GM18499 (cell line): ENCODE data around the gene RASGRF1.
A peak's percentile ranks its signal among the peaks of the same experiment; 100 is the strongest.

ENCODE experiments used
- ATAC-seq: cut with Tn5 transposase; IDR thresholded peaks from one replicate; pipeline ENCODE4 v1.9.1; 2021; ENCODE audit warnings: moderate number of reproducible peaks; ENCODE audit not compliant: insufficient read depth, unreplicated experiment

Gene RASGRF1

DNA sequence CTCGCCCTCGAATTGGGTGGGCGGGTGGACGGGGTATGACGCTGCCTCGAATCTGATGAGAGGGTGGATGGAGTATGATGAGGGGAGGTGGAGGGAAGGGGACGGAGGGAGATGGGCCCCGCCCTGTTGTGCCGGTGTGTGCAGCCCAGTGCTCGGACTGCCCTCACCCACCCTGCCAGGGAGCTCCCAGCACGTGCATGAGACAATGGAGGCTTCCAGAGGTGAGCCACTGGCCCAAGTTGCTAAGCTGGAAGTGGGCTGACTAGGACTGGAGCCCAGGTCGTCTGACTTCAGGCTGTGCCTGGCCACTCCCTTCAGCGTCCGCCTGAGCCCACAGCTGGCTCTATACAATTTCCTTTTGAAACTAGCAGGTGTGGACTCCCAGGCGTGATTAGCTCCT is 98.7 kb downstream of the RASGRF1 start:
- no peak for ATAC-seq

DNA sequence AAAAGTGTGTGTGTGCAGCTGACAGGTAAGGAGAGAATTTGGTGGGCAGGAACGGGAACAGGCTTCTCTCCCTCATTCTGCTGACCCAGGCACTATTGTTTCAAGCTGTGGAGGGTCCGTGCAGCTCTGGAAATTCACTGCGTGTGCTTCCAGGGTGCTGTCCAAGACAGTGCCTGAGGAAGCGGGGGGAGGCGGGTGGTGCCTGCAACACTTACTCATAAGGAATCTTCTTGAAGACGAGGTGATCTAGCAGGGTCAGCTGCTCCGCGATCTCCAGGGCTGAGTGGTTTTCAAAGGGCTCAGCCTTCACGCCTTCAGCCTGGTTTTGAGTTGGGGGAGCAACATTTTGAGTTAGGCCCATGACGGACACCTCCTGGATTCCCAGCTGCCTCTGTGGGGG is 99.1 kb downstream of the RASGRF1 start:
- ATAC-seq: no peak

DNA sequence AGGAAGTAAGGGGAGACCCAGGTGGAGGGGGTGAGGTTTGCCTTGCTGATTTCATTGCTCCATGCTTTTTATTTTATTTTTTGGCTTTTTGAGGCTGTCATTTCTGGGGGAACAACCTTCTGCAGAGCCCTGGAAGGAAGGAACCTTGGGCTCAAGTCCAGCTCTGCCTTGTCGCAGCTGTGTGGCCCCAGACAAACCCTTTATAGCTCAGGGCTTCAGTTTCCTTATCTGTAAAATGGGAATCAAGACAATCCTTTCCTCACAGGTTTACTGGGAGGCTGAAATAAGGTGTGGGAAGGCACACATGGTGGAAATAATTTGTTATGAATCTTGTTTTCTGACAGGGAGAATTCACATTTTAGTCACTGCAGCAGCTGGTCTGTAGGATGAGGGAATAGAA is 100.3 kb downstream of the RASGRF1 start:
- ATAC-seq: no peak

DNA sequence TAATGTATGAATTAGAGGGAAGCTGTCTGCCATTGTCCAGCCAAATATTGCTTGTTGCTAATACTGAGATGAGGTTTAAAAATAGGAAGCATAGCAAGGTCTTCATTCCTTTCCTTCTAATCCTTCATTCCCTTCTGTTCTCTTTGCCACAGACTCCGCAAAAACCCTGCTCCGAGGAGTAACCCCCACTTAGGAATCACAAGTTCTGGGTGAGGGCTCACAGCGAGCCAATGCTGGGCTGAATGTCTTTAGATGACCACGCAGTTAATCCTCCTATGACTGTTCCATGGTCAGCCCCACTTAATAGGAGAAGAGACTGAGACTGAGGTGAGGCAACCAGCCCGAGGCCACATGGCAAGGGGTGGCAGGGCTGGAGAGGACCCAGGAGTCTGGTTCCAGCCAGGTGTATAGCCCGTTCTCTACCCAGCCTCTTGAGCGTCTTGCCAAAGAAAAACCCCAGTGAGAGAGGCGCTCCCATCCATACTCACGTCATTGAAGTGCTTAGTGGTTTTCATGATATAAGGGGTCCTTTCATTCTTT is 100.8 kb downstream of the RASGRF1 start:
- ATAC-seq: no peak

DNA sequence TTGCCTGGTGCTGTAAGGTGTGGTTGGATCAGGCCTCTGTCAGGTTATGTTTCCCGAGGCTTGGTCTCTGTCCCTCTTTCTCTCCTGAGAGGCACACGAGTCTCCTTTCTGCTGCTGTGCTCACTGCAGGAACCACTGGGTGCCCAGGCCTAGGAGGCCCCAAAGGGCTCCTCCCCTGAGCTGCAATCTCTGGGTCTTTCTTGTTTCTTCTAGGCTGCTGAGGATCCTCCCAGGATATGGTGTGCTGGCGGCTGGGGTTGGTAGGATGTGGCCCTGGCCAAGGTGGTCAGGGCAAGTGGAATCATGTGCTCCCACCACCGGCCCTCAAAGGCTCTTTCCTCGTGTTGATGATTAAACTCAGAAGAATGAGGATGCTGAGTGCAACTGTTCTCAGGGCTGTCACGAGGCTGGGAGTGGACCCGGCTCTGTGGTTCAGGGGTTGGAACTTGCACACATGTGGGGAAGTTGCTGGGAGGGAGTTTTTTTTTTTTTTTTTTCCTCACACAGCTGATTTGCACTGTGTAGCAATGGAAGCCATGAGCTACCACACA is 102.1 kb downstream of the RASGRF1 start:
- no peak for ATAC-seq

DNA sequence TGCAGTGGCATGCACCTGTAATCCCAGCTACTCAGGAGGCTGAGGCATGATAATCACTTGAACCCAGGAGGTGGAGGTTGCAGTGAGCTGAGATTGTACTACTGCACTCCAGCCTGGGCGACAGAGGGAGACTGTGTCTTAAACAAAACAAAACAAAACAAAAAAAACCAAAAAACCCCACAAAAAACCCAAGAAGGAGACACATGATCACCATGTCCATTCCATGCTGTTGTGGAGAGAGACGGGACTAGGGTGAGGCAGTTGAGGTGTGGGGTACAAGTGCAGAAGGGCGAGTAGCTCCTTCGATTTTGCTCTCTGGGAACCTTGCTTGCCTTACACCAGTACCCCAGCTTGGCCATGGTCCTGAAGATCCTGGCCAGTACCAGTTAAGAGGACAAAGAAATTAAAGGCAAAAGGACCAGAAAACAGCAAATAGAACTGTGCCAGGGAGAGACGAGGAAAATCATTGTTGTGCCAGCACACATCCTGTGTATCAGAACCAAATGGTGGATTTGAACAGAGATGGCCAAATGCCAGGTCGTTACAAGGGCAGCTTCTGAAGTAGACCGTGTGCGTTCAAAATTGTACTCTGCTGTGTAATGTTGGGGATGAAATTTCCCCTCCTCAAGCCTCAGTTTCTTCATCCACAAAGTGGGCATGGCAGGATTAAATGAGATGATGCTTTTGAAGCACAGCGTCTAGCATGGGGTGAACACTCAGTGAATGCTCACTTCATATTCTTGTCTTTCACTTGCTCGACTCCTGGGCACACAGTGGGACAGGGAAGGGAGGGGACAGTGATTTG is 102.8 kb downstream of the RASGRF1 start:
- ATAC-seq: no peak

DNA sequence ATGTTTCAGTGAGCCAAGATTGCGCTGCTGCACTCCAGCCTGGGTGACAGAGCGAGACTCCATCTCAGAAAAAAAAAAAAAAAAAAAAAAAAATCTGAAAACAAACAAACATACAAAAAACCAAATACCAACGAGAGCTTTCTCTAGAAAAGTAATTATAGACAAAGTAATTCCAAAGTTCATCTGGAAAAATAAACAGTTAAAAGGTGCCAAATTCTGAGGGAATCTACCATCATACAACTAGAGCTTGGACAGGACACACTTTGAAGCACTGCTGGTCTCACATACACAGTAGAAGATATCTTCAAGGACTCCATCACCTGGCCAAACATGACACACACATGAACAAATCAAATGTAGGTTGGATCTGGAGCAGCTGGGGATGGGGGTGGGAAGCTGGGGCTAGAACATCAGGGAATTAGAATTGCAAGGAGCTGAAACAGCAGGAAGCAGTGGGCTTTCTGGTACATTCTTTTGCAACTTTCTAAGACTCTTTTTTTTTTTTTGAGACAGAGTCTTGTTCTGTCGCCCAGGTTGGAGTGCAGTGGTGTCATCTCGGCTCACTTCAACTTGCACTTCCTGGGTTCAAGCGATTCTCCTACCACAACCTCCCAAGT is 104.6 kb downstream of the RASGRF1 start:
- no peak for ATAC-seq

DNA sequence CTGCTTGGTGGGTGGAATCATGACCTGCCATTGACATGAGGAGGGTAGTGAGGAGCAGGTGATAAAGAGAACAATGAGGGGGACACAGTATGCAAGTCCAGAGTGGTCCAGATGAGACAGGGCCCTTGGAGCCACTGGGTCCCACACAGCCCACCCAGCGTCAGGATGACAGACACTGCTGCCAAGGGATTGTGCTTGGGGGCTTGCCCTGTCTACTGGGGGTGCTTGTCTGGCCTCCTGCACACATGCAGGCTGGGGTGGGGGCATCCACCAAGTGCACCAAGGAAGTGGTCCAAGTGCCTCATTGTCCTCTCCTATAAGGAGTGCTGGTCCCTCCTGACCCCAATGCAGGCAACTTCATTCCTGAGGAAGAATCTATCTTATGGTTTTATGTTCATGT is 106.5 kb downstream of the RASGRF1 start:
- ATAC-seq: no peak

DNA sequence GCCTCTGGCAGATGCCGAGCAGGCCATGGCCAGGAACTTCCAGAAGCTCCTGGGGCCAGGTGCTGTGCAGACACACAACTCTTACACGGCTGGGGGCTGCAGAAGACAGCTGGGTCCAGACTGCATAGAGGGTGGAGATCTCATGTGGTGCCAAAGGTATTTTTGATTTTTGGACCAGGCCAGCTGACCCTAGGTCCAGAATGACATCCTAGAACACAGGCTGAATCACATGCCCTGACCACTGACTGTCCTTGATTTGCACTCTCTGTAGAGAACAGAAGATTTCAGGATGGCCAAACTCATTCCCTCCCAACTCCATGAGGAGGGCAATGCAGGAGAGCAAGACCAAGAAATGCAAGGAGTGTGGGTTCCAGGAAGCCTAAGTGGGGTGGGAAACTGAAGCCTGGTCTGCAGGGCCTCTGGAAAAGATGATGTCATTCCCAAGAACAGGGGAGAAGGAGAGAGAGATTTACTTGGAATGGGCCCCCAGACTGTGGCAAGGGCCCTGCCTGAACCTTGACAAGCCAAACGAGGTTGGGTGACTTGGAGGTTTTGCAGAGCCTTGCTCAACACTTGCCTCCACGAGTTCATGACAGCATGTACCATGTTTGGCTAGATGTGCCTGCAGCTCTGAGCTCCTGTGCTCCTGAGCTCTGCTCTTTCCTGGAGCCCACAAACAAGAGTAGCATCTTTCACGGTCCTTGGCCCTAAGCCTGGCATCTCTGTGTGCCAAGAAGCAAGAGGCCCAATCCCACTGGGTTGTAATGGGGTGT is 107.2 kb downstream of the RASGRF1 start:
- ATAC-seq: no peak

DNA sequence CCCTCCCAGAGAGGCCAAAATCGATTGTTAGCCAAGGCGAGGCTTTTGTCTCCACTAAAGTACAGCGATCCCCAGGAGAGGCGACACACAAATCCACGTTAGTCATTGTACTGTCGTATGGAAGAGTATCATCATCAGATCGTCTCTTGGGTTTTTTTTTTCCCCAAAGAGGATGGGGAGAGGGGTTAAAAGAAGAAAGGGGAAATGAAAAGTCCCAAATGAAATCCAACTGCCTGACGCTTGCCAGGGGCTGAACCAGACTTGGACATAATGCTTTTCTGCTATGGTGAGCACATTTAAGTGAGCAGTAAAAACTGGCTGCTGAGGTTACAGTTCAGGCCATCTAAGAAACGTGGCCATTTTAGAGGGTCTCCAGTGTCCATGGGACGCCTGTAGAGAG is 107.8 kb downstream of the RASGRF1 start:
- ATAC-seq: no peak

DNA sequence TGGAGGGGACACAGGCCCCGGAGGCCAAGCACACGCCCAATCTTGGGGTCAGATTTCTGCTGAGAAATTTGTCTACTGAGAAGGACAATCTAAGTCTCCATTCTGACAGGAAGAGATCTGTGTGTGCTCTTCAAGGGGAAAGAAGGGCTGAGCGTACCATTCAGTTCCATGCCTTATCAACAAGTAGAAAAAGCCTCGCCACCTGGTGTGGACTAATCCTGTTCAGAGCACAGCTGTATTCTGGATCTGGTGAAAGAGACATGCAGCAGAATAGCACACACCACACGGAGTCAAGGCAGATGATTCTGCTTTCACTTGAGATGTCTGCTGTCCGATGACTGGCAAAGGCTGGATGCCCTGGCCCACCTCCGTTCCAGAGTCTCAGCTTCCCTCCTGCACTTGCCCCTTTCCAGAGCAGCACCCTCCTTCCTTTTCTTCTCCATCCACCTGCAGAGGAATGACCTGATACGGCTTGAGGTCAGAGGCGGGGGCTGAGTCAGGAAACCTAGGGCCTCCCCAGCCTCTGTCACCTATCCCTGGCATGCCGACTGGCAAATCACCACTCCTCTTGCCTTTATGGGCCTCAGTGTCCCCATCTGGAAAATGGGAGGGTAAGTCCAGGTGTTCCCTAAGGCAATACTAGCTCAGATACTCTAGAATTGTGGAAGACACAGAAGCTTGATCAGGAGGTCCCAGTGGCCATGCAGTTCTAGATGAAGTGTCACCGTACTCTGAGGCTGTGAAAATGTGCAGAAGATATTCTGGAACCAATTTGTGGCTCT is 108.9 kb downstream of the RASGRF1 start:
- no peak for ATAC-seq

DNA sequence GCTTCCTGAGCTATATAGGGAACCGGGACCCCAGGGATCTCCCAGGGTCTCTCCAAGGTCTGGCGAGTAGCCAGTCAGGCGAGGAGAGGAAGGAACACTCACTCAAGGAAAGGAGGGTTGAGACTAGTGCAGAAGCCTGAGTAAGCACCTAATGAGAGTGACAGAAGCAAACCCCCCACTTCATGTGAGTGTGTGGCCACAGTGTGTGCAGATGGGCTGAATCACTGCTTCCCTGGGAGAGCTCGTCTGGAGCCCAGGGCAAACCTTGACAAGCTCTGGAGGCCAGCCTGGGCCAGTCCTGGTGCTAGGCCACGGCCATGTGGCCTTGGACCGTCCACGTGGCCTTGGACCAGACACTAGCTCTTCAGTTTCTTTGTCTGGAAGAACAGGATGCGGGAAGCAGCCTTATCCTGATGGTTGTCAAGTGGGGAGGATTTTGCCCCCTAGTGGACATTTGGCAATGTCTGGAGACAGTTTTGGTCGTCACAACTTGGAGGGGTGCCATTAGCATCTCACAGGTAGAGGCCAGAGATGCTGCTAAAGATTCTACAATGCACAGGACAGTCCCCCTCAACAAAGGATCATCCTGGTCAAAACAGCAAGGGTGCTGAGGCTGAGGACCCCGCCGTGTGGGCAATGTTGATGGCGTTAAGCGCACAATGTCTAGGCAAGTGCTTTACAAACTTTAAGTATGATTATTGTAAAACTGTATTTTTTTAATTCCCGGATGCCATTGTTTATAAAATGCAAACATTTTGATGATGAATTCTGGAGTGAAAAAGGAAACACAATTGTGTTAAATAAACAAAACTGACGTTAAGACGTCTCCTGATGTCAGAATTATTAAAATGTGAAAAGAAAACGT is 110.9 kb downstream of the RASGRF1 start:
- ATAC-seq: no peak

DNA sequence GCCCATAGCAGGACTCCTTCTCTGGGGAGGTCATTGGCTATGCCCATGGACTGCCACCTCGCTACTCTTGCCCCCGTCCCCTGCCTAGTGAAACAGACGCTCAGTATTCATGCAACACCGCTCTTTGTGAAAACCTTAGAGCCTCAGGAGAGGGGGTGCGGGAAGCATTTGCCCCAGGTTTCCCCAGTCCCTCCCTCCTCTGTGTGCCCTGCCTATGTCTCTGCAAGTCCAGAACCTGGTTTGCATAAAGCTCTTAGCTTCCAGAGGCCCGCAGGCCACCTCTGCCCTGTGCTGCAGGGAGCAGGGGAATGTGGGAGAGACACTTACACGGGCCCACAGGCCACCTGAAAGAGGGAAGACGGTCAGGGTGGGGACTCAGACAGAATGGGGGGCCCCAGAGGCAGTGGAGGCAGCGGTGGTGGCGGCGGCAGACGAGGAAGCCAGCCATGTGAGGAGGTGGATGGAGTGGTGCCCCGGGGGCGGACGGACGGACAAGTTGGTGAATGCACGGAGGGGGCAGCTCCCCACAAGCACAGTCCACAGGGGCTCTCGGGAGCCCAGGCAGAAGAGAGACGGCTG is 111.9 kb downstream of the RASGRF1 start:
- no peak for ATAC-seq

DNA sequence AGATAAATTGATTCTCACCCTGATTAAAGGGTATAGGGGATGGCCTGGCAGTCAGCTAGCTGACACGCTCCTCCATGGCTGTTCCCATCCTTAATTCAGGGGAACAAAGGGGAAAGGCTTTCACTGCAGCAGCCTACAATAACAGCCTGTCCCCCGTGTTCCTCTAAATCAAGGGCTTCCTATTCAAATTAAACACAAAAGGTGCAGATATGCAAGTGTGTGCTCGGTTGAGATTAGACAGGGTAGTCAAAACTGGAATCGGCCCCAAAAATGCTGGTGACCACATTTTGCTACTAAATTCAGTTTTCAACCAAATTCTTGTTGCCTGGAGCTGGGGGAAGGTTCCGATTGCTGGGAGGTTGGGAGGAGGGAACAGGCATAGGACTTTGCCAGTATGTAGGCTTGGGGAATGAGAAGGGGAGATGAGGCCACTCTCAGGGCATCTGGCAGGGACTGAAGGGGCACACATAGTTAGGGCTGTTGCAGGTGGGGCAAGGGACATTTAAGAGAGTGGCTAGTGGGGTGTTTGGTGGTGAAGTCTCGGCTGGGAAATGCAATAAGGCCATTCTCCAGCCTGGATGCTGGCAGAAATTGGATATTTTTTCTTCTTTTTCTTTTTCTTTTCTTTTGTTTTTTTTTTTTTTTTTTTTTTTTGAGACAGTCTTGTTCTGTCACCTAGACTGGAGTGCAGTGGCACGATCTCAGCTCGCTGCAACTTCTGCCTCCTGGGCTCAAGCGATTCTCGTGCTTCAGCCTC is 112.8 kb downstream of the RASGRF1 start:
- peak; percentile 29 for ATAC-seq

DNA sequence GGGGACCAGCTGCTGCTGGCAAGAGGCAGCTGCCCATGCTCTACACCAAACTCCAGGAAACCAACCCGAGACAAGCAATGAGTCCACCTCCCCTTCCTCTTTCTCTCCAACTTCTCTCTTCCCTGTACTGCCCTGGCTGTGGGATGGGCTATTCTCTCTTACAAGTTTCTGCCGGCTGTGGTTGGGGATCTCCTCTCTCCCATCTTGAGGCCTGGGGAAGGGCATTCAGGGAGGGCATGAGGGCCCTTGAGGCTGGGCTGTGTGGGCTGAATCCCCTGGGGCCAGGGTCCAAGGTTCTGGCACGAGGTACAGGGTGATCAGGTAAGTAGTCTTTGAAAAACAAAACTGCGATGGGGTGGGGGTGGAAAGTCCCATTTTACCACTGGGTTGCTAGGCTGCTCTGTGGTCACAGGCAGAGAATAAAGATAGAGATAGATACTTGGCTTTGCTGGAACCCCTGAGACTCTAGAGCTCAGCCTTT is 113.4 kb downstream of the RASGRF1 start:
- ATAC-seq: peak; percentile 48

DNA sequence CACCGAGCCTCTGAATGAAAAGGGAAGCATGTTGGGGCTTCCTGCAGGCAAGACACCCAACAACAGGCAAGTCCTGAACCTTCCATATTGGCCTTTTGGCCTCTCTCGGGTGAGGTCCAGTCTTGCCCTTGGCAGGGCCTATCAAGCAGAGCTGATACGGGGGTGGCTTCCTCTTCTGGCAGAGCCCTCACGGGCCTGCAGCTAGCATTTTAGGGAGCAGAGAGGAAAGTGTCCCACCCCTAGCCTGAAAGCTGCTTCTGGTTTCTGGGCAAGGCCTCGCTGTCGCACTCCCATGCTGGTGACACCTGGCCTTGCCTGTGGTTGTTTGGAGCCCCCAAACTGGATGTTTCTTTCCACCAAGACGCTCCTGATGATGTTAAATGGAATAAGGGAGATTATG is 113.9 kb downstream of the RASGRF1 start:
- no peak for ATAC-seq

DNA sequence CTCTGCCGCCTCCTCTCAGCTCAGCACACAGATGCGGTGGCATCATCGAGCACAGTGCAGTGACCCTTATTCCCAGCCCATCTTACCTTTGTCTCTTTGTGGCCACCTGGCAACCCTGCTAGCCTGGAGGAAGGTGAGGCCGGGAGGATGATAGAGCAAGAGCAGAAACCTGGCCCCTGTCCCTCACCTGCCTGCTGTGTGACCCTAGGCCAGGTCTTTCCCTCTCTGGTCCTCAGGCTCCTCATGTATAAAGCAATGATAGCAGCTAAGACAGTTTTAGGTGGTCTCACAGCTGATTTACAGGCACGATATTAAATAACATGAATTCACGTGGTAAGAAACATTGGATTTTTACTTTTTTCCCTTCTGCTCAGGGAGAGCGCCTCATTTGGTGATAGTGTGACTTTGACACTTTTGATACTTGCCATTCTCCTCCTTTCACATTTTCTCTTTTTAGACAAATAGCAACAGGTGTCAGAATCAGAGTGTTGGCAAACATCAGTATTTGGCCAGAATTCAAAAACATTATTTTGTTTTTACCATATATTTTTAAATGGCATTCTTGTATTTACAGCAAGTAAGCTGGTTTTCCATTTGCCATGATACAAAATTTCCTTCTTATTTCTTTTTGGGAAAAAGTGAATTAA is 116.2 kb downstream of the RASGRF1 start:
- ATAC-seq: no peak
